Left kidney (tissue), 1 donor: ENCODE data around the gene CHD3. TPM values are rescaled to one million over a fixed set of nuclear protein-coding genes. Genes with fewer than 3 reads are reported as not detected.

Experiments
- polyA plus RNA-seq: library from polyadenylated mRNA; unstranded; fragments of 120-200 nt; gene quantifications from one replicate; pipeline ENCODE4 v1.2.1, GENCODE V29; 2013; ENCODE audit not compliant: insufficient read length

The CHD3 gene
- polyA plus RNA-seq, 1 donor, result 195 TPM

Other genes with a start within 250 kb of the CHD3 start
- gene ATP1B2, start 237.9 kb upstream of the CHD3 start, polyA plus RNA-seq, result 20.5 TPM
- 76.3 TPM for gene TP53, start 201.3 kb upstream of the CHD3 start, polyA plus RNA-seq
- gene WRAP53, start 200.3 kb upstream of the CHD3 start, polyA plus RNA-seq, result 13.1 TPM
- gene EFNB3, start 183.6 kb upstream of the CHD3 start, polyA plus RNA-seq, result 21.3 TPM
- 0.52 TPM for gene DNAH2, start 171.0 kb upstream of the CHD3 start, polyA plus RNA-seq
- 20.5 TPM for gene KDM6B, start 54.6 kb upstream of the CHD3 start, polyA plus RNA-seq
- gene TMEM88, start 33.7 kb upstream of the CHD3 start, polyA plus RNA-seq, result 18.3 TPM
- gene NAA38, start 31.2 kb upstream of the CHD3 start, polyA plus RNA-seq, result 70.0 TPM
- 29.7 TPM for gene CYB5D1, start 30.8 kb upstream of the CHD3 start, polyA plus RNA-seq
- gene RNF227, start 27.5 kb downstream of the CHD3 start, polyA plus RNA-seq, result 4.5 TPM
- gene KCNAB3, start 41.1 kb downstream of the CHD3 start, polyA plus RNA-seq, result 12.3 TPM
- 125 TPM for gene TRAPPC1, start 43.2 kb downstream of the CHD3 start, polyA plus RNA-seq
- gene CNTROB, start 43.4 kb downstream of the CHD3 start, polyA plus RNA-seq, result 67.3 TPM
- 0.45 TPM for gene GUCY2D, start 113.8 kb downstream of the CHD3 start, polyA plus RNA-seq
- gene ALOX15B, start 150.3 kb downstream of the CHD3 start, polyA plus RNA-seq, result 1.0 TPM
- 1.1 TPM for gene ALOX12B, start 198.9 kb downstream of the CHD3 start, polyA plus RNA-seq
- gene ALOXE3, start 229.7 kb downstream of the CHD3 start, polyA plus RNA-seq, result not detected
- gene HES7, start 235.3 kb downstream of the CHD3 start, polyA plus RNA-seq, result not detected